T-helper 1 cell (primary cell): Measurements from ENCODE around the gene KLHL30.
A peak's percentile ranks its signal among the peaks of the same experiment; 100 is the strongest.

ENCODE experiments used
- DNase-seq, 5 donors: peaks; one replicate each; pipeline ENCODE4 v3.0.0-alpha.2; 2012 to 2020

KLHL30 gene

DNA sequence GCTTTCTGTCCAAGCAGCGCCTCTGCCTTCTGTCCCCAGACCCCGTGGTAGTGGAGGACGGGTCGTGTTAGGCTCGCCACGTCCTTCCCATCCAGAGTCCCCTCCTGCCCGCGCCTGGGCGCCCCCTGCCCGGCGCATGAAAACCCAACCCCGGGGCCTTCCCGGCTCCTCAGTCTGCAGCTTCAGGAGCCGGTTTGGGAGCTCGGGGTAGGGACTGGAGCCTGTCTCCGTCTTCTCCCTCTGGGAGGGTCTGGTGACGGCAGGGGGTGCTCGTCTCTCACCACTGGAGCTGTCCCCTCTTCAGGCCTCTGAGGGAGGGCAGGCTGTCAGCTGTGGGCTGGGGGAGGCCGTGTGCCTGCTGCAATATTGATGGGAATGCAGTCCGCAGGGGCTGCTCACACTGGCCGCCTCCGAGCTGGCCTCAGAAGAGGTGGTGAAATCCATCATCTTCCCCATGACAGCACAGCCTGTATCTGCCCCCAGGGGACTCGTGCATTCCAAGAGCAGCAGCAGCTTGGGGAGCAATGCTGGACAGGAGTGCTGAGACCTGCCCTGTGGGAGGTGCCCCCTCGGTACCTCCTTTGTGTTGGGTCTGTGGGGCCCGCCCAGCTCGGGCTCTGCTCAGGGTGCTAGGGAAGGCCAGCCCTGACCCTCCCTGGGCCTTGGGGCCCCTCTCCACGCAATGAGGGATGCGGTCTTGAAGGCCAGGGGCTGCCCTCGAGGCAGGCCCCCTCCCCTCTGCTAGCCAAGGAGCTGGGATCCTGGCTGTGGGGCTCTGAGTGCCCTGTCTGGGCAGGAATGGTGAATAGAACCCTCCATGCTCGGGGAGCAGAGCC, 17.8 kb upstream of the KLHL30 start:
- peak in 1 of 5 donors; percentile 5 for DNase-seq

DNA sequence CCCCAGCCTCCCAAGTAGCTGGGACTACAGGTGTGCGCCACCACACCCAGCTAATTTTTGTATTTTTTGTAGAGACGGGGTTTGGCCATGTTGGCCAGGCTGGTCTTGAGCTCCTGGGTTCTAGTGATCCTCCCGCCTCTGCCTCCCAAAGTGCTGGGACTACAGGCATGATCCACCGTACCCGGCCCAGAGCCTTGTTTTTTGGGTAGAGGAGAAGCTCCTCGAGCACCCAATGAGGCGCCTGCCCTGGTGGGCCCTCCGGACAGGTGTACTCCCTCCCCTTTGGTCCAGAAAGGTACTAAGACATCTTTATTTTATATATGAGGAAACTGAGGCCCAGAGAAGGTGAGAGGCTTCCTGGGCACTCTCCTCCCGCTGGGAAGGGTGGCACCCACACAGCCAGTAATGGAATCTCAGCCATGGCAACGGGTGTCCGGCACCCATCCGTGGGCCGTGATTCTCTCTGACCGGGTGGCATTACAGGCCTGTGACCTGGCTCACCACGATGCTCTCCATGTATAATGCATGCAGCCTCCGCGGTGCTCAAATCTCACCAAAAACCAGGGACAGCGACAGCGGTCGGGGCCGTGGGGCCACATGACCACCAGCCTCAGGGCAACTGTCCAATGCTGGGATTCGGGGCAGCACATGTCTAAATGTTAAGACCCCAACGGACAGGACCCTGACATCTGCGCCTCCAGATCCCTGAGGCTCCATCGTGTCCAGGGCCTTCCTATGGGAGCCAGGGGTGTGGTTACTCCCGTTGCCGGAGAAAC, 16.8 kb upstream of the KLHL30 start:
- peak in 1 of 5 donors; percentile 3 for DNase-seq

DNA sequence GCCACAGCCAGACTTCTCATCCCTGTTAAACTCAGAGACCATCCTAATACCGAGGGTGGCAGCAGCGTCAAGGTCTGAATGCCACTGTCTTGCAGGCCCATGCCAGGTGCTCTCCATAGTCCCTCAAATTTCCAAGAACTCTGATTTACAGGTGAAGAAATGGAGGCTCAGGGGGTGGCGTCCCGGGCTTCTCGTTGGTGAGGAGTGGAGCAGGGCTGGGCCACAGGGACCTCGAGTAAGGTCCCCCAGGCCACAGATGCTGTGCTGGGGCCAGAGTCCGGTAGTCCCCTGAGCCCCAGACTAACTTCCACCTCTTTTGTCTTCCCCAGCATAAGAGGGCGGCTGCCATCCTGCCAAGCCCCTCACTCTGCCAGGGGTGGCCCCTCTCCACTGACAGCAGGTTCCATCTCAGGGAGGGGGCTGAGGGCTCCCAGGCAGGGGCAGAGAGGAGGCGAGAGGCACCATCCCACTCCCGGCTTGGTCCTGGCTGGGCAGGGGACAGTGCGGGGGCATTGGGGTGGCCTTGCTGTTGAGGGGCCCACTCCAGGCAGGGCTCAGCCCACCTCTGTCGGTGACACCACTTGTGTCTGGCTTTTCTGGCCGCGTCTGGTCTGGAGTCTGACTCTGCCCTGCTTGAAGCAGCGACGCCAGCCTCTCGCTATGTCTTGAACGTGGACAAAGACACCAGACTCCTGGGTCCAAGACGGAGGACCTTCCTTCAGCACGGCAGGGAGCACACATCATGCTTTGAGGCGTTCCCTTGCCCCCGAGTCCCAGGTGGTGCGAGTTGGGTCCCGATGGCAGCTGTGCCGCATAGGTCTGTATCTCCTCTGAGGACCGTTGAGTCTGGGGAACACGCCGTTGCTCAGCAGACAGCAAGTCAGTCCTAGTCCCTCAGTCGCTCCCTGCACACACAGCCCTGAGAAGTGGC, 15.9 kb upstream of the KLHL30 start:
- peak in 1 of 5 donors; percentile 3 for DNase-seq

DNA sequence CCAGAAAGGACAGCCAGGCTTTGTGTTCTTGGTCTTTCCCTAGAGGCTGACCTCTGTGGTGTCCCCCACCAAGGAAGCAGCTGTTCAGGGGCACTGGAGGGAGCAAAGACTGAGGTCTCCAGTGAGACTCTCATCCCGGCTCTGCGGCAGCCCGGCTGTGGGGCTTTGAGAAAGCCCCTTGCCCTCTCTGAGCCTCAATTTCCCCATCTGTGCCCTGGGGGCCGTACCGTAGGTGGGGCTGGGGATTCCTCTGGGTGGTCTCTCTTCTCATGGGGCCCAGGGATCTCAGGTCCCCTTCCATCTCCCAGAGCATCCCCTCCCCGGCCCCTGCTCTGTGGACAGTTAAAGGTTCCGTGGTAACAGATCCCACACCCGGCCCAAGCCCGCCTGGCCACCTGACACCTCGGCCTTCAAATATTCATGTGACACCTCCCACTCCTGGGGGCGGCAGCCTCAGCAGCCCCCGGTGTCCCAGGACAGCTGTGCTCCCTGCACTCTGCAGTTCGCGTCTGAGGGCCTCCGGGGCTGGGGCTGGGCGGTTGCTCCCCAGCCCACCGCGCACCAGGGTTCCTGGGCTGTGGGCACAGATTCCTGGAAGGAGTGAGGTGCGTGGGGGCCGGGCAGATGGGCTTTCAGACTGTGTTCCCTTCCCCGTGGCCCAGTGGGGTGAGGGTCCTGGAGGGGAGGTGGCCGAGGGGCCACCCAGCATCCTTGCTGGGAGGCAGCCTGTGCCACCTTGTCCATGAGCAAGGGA, 15.1 kb upstream of the KLHL30 start:
- peak in 1 of 5 donors; percentile 3 for DNase-seq

DNA sequence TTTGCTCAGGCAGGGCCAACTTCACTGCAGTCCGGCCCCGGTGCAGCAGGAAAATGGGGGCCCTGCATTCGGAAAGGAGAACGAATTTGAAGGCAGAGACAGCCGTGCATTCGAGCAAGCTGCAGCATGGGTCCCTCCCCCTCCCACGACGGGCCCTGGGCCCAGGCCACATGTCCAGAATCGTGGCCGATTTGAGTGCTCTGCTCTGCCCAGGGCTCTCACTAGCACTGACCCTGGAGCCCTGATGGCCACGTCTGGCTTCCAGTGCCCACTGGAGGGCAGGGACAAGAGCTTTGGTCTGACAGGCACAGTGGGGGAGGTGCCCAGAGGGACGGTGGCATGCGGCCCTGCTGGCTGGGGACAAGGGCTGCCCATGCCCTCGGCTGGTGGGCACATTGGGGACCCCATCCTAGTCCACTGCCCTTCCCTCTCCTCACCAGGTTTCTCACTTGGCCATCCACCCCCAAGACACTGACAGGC, 14.4 kb upstream of the KLHL30 start:
- peak in 1 of 5 donors; percentile 3 for DNase-seq

DNA sequence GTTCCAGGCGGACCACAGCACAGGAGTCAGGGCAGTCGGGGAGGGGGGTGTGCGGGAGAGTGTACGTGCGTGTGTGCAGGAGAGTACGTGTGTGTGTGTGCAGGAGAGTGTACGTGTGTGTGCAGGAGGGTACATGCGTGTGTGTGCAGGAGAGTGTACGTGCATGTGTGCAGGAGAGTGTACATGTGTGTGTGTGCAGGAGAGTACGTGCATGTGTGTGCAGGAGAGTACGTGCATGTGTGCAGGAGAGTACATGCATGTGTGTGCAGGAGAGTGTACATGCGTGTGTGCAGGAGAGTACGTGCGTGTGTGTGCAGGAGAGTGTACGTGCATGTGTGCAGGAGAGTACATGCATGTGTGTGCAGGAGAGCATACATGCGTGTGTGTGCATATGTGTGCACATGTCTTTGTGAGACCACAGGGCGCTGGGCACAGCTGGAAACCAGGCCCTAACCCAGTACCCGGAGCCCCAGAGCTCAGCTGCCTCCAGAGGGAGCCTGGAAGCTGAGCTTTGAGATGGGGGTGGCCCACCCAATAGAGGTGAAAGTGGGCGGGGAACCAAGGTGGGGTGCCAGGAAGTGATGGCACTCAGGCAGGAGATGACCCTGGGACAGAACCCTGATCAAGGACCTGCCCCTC, 13.9 kb upstream of the KLHL30 start:
- no peak for DNase-seq

DNA sequence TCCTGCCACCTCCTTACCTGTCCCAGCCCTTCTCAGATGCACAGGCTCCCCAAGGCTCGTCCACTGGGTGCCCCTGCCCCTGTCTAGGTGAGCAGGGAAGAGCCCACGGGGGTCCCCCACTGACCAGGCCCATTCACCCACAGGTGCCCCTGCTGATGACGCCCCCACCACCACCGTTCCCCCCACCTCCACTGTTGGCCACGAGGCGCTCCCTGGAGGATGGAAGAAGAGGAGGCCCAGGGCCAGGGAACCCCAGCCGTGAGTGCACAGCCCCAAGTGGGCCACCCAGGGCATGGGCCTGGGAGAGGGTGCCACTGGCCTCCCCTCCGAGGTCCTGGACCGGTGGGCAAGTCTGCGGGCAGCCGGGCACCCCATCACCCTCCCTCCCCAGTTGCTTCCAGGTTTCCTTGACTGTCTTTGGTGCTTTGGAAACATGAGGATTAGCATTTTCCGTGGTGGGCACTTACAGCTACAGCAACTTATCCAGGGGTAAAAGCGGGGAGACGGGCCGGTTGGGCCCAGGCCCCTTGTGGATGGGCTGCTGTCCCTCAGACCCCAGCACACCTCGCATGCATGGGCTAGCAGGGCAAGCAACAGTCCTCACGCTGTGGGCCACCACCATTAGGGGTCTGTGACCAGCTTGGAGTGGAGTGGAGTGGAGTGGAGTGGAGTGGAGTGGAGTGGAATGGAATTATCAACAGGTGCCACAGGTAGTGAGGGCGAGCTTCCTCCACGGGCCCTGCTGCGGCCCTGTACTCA, 13.2 kb upstream of the KLHL30 start:
- DNase-seq, result peak in 1 of 5 donors; percentile 4

DNA sequence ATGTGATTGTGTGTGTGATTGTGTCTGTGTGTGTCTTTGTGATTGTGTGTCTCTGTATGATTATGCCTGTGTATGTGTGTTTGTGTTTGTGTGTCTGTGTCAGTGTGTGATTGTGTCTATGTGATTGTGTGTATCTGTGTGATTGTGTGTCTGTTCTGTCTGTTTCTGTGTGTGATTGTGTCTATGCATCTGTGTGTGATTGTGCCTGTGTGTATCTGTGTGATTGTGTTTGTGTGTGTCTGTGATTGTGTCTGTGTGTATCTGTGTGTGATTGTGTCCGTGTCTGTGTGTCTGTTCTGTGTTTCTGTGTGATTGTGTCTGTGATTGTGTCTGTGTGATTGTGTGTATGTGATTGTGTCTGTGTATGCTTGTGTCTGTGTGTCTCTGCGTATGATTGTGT, 12.1 kb upstream of the KLHL30 start:
- no peak for DNase-seq

DNA sequence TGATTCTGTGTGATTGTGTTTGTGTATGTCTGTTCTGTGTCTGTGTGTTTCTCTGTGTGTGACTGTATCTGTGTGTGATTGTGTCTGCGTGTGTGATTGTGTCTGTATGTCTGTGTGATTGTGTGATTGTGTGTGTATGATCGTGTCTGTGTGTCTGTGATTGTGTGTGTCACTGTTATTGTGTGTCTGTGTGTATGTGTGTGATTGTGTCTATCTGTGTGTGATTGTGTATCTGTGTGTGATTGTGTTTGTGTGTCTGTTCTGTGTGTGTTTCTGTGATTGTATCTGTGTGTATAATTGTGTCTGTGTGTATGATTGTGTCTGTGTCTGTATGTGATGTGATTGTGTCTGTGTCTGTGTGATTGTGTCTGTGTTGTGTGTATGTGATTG, 11.7 kb upstream of the KLHL30 start:
- DNase-seq, result no peak

DNA sequence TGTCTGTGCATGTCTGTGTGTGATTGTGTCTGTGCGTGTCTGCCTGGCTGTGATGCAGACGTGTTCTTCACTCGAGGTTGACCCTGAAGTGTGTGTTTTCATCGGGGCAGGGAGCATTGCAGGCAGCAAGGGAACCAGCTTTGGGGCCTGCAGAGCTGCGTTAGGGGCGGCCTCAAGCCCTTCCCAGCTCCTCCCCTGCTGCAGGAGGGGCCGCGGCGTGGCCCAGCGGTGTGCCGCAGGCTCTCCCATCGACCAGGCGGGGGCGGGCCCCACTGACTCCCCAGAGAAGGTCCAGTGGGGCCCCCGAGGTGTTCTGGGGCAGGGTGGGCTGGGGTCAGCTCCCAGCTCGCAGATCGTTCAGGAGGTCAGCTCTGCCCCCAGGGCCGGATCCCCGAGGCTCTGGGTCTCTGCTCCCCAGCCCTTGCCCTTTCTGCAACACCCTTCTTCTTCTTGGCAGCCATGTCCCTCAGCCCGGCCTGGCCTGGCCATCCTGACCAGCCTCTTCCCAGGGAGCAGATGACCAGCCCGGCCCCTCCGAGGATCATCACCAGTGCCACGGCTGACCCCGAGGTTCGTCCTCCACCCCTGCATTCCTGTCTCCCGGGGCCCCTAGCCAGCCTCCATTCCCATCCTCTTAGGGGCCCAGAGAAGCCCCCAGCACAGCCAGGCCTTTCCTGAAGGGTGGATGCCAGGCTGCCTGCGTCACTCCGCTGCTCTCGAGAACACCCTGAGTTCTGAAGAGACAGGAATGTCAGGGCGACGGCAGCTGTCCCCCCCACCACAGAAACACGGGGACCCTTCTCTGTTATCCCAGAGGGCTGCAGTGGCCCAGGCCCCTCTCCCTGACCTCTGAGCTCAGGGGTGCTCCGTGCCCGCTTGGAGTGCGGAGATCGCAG, 11.1 kb upstream of the KLHL30 start:
- DNase-seq, result peak in 1 of 5 donors; percentile 3

DNA sequence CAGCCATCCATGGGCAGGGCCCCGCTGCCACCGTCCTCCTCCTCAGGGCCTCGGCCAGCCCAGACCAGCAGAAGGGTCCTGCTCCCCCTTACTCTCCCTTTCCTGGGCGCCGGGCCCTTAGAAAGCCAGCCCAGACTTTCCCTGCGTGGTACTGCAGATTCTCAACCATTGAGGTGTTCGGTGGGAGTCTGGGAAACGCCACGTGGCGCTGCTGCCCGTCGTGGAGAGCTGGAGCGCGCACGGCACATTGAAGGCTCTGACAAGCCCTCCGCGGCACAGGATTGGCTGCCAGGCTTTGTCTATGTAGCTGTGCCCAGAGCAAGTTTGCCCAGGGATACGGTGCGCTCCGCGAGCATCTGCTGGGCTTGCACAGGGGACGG, 10.4 kb upstream of the KLHL30 start:
- peak in 1 of 5 donors; percentile 5 for DNase-seq

DNA sequence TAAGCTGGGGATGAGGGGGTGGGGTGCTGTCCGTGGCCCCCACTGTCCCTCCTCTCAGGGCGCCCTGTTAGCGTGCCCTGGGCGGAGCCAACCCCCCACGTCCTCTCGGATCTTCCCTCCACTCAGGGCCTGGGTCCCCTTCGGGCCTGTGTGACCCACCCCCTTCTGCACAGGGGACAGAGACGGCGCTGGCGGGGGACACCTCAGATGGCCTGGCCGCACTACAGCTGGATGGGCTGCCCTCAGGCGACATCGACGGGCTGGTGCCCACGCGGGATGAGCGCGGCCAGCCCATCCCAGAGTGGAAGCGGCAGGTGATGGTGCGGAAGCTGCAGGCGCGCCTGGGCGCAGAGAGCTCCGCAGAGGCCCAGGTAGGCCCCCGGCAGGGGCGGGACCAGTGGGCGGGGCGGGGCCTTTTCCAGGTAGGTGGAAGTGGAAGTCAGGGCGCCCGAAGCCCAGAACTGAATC, 9.9 kb upstream of the KLHL30 start:
- DNase-seq, result no peak

DNA sequence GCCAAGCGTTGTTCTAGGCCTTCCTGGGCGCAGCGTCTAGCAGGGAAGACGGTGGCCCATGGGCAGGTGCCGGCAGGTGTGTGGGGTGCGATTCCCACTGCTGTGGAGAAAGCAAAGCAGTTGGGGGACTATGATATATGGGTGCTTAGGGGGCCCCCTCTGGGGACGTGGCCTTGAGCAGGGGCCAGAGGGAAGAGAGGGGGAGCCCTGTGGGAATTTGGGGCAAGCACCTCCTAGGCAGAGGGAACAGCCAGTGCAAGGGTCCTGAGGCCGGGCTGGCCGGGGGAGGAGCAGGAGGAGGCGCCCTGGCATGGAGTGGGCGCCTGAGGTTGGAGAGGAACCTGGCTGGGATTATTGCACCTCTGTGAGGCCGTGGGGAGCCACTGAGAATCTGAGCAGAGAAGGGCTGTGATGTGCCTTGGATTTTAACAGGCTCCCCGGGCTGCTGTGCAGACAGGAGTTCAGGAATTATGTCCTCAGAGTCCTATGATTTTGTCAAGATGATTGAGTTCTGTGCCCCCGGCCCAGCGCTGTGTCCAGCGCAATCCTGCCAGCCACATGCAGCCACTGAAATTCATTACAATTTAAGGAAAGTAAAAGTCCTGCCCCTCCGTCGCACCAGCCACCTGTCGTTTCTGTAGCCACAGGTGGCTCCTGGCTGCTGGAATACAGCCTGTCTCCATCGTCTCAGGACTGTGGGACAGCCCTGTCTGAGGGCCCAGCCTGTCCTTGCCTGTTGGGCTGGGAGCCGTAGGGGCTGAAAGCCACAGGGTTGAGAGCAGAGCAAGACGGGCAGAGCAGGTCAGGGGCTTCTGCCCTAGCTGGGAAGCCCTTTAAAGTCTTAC, 9.1 kb upstream of the KLHL30 start:
- DNase-seq, result peak in 1 of 5 donors; percentile 2

DNA sequence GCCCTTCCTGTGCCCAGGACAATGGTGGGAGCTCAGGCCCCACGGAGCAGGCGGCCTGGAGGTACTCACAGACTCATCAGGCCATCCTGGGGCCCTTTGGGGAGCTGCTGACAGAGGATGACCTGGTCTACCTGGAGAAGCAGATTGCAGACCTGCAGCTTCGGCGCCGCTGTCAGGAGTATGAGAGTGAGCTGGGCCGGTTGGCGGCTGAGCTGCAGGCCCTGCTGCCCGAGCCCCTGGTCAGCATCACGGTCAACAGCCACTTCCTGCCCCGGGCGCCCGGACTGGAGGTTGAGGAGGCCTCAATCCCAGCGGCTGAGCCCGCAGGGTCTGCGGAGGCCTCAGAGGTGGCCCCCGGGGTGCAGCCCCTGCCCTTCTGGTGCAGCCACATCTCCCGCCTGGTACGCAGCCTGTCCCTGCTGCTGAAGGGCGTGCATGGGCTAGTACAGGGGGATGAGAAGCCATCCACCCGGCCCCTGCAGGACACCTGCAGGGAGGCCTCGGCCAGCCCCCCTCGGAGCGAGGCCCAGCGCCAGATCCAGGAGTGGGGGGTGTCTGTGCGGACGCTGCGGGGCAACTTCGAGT, 8.3 kb upstream of the KLHL30 start:
- peak in 1 of 5 donors; percentile 6 for DNase-seq

DNA sequence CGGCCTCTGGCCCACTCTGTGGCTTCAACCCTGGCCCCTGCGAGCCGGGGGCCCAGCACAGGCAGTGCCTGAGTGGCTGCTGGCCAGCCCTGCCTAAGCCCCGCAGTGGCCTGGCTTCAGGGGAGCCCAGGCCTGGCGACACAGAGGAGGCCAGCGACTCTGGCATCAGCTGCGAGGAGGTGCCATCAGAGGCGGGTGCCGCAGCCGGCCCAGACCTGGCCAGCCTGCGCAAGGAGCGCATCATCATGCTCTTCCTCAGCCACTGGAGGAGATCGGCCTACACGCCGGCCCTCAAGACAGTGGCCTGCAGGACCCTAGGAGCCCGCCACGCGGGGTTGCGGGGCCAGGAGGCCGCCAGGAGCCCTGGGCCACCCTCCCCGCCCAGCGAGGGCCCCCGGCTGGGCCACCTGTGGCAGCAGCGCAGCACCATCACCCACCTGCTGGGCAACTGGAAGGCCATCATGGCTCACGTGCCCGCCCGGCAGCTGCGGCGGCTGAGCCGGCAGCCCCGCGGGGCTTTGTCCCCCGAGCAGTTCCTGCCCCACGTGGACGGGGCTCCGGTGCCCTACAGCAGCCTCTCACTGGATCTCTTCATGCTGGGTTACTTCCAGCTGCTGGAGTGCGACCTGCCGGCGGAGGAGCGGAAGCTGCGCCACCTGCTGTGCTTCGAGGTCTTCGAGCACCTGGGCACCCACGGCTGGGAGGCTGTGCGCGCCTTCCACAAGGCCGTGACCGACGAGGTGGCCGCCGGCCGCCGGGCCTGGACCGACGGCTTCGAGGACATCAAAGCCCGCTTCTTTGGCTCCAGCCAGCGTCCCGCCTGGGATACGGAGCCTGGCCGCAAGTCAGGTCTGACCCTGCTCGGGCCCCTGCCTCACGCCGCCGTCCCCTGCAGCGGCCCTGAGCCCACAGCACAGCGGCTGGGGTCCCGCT, 7.5 kb upstream of the KLHL30 start:
- peak in 1 of 5 donors; percentile 5 for DNase-seq

DNA sequence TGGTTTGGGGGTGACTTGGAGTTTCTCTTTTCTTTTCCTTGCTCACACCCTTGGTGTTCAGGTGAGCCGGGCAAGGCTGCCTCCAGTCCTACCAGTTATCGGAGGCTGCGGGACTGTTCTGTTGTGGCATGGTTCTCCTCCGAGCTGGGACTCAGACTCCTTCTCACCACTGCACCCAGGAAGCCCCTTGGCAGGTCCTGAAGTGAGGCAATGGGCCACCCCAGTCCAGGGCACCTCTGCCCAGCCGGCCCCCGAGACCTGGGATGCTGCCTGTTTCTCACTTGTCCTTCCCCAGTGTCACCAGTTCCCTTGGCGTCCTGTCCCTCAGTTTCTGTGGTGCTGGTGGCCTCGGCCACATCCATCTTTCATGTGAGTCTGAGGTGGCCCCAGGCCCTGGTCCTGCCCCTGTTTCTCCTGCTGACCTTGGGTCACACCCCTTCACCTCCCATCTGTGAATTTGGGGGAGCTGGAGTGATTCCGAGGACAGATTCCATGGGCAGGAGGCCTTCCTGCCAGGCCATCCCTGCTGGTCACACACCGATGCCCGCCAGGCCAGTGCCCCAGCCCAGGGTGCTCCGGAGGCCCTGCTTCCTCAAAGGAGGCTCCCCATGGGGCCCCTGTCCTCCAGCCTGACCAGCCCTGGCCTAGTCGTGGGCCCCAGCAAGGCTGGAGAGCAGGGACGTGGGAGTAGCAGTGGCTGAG, 6.6 kb upstream of the KLHL30 start:
- DNase-seq, result peak in 1 of 5 donors; percentile 3
